Transverse colon (tissue), 4 donors: ENCODE data around the gene CDH22. TPM values are rescaled to one million over a fixed set of nuclear protein-coding genes. Genes with fewer than 3 reads are reported as not detected.

Experiments used
- DNase-seq: peaks from one replicate; pipeline ENCODE4 v3.0.0-alpha.2; 2019
- H3K27ac ChIP-seq, 4 donors: fragments of 200-600 bp; sonication (generic); 2 replicates each; pipeline ENCODE4 v1.5.1; 2016 to 2018; ENCODE audit warnings: inconsistent platforms in 4 of 4
- H3K27me3 ChIP-seq: fragments of 200-600 bp; sonication (generic); 2 replicates; pipeline ENCODE4 v1.5.1; 2017; ENCODE audit warnings: inconsistent platforms
- H3K36me3 ChIP-seq, 4 donors: fragments of 200-600 bp; sonication (generic); 2 replicates each; pipeline ENCODE4 v1.5.1; 2017 to 2019; ENCODE audit warnings: inconsistent platforms in 4 of 4
- H3K4me1 ChIP-seq, 4 donors: fragments of 200-600 bp; sonication (generic); 2 replicates each; pipeline ENCODE4 v1.5.1; 2017 to 2020; ENCODE audit warnings: inconsistent platforms in 4 of 4
- H3K4me3 ChIP-seq, 4 donors: fragments of 200-600 bp; sonication (generic); 1 replicate in 1 of 4; 2 replicates in 3 of 4; pipeline versions ENCODE4 v1.5.1 to v1.6.1; 2017 to 2019; ENCODE audit warnings: inconsistent platforms in 4 of 4
- H3K9me3 ChIP-seq, 2 donors: fragments of 200-600 bp; sonication (generic); 2 replicates each; pipeline ENCODE4 v1.5.1; 2017 to 2019; ENCODE audit warnings: inconsistent platforms in 2 of 2
- EP300 ChIP-seq: sonication (generic); formaldehyde crosslinking; IDR thresholded peaks from one replicate; pipeline ENCODE4 v1.6.1; 2017; ENCODE audit warnings: antibody characterized with exemption, low read depth
- POLR2A ChIP-seq: fragments of 450-650 bp; IDR thresholded peaks from one replicate; pipeline ENCODE4 v1.6.1; 2016; ENCODE audit warnings: antibody characterized with exemption, mild to moderate bottlenecking, moderate library complexity
- POLR2AphosphoS5 ChIP-seq, 3 donors: sonication (generic); formaldehyde crosslinking; IDR thresholded peaks; one replicate each; pipeline ENCODE4 v1.6.1; 2016; ENCODE audit warnings: antibody characterized with exemption in 3 of 3
- WGBS, 2 donors: methylation state at CpG; one replicate each; pipeline ENCODE4 v1.1.5; 2018; ENCODE audit warnings: low coverage in 1 of 2; 5-methylcytosine and 5-hydroxymethylcytosine counted together
- in situ Hi-C, 4 donors: fragments of 200-750 bp; cut with MboI; loops; one replicate each; pipeline versions ENCODE4 v1.15.0 to v1.15.1; 2017; ENCODE audit warnings: low sequenced_read_pairs in 3 of 4, low pct_ligation_motif_present in 1 of 4, low pct_unique_long_range_greater_than_20kb in 1 of 4
- intact Hi-C: fragments of 100-400 bp; cut with DNase I; formaldehyde crosslinking; loops from one replicate; pipeline ENCODE4 v1.15.1; 2023; ENCODE audit warnings: low total_unique reads
- total RNA-seq, 4 donors: library from RNA; depleted of rRNA; stranded (reverse); fragments of >200 nt; gene quantifications; one replicate each; pipeline ENCODE4 v1.1.0, GENCODE V29; 2016
- TF ChIP-seq, protein P1 (sequence below), 5 experiments: fragments of 200-600 bp in 3 of 5; fragments of 450-650 bp in 2 of 5; sonication (generic) in 3 of 5; IDR thresholded peaks; 1 replicate in 2 of 5; 2 replicates in 3 of 5; pipeline ENCODE4 v1.5.1; 2016 to 2017; ENCODE audit warnings: antibody characterized with exemption in 5 of 5, inconsistent platforms in 3 of 5, mild to moderate bottlenecking in 2 of 5, moderate library complexity in 1 of 5

CDH22 gene
- total RNA-seq, 4 donors from 2014 or later, result not detected

DNA sequence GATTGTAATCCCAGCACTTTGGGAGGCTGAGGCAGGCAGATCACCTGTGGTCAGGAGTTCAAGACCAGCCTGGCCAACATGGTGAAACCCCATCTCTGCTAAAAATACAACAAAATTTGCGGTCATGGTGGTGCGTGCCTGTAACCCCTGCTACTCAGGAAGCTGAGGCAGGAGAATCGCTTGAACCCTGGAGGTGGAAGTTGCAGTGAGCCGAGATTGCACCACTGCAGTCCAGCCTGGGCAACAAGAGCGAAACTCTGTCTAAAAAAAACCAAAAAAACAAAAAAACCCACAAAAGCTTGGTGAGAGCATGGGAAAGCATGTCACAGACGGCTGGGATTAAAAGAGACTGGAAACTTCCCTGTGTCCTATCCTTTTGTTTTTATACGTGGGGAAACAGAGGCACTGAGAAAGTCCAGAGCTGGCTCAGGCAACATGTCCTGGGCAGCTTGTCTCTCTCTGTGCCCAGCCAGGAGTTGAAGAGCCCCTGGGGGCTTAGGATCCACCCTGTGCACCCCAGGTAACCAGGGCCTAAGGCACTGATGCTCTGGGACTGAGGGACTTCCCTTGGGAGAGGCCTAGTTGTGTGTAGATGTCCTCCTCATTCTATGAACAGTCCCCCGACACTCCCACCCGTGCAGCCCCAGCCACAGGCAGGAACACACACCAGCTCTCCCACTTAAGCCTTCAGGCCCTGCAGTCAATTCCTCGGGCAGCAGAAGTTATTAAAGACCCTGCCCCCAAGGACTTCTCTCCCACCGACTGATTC lies 174.2 kb downstream of the CDH22 start:
- Histone ChIP-seq H3K27me3 (peaks cover 87% of the 10 kb centered on the region), H3K36me3 (no peaks in the 10 kb centered on the region), H3K4me3 (no peak overlapping the region), H3K4me1 (no peaks in the 10 kb centered on the region), H3K27ac (no peak overlapping the region), H3K9me3 (no peaks in the 10 kb centered on the region)
- DNase-seq, result no peak
- in situ Hi-C loops, result no loop called here
- intact Hi-C loops, result loop anchor here (10.0 kb wide), 1 partner anchor 211 kb away; no protein-coding TSS in a partner anchor
- no peak for TF ChIP-seq EP300
- TF ChIP-seq POLR2A, result no peak
- TF ChIP-seq POLR2AphosphoS5 (IDR thresholded peaks at IDR 0.05), result no peak
- TF ChIP-seq, protein P1, sequence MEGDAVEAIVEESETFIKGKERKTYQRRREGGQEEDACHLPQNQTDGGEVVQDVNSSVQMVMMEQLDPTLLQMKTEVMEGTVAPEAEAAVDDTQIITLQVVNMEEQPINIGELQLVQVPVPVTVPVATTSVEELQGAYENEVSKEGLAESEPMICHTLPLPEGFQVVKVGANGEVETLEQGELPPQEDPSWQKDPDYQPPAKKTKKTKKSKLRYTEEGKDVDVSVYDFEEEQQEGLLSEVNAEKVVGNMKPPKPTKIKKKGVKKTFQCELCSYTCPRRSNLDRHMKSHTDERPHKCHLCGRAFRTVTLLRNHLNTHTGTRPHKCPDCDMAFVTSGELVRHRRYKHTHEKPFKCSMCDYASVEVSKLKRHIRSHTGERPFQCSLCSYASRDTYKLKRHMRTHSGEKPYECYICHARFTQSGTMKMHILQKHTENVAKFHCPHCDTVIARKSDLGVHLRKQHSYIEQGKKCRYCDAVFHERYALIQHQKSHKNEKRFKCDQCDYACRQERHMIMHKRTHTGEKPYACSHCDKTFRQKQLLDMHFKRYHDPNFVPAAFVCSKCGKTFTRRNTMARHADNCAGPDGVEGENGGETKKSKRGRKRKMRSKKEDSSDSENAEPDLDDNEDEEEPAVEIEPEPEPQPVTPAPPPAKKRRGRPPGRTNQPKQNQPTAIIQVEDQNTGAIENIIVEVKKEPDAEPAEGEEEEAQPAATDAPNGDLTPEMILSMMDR (IDR thresholded peaks at IDR 0.05), result no peak
- WGBS, 2 donors, result 81 to 87% methylated on average over 3 to 11 of the region's 11 CpGs

- TF ChIP-seq, protein P1 (IDR thresholded peaks at IDR 0.05), result peak; percentile 66 to 69 (median 68)
- TF ChIP-seq POLR2A, result no peak
- TF ChIP-seq POLR2AphosphoS5 (IDR thresholded peaks at IDR 0.05), result no peak
- TF ChIP-seq EP300, result no peak
- Histone ChIP-seq H3K4me3 (no peak overlapping the region), H3K9me3 (no peaks in the 10 kb centered on the region), H3K27me3 (peaks cover 75% of the 10 kb centered on the region), H3K4me1 (no peaks in the 10 kb centered on the region), H3K36me3 (no peaks in the 10 kb centered on the region), H3K27ac (no peak overlapping the region)
- DNase-seq, result peak; percentile 63
- intact Hi-C loops, result loop anchor here (10.0 kb wide), 1 partner anchor 212 kb away; no protein-coding TSS in a partner anchor
- in situ Hi-C loops, result no loop called here
- 15 to 66% methylated on average over 4 to 17 of the region's 17 CpGs for WGBS, 2 donors
These were observed 175.6 kb downstream of the CDH22 start for GRCh38 chr20:46132705-46133120.

- H3K4me3 ChIP-seq, result no peak overlapping the region
- no peak overlapping the region for H3K27ac ChIP-seq
- H3K9me3 ChIP-seq, result no peaks in the 10 kb centered on the region
- 20% methylated on average over 2 to 6 of the region's 6 CpGs for WGBS, 2 donors
- H3K36me3 ChIP-seq, result no peaks in the 10 kb centered on the region
- DNase-seq, result no peak
- in situ Hi-C loops (no loop called here), intact Hi-C loops (loop anchor here (10.0 kb wide), 1 partner anchor 213 kb away; no protein-coding TSS in a partner anchor)
- H3K27me3 ChIP-seq, result peaks cover 62% of the 10 kb centered on the region
- H3K4me1 ChIP-seq, result no peaks in the 10 kb centered on the region
- TF ChIP-seq POLR2AphosphoS5 (IDR thresholded peaks at IDR 0.05), result no peak
- TF ChIP-seq EP300, result no peak
- TF ChIP-seq, protein P1 (IDR thresholded peaks at IDR 0.05), result no peak
- no peak for TF ChIP-seq POLR2A
These were observed 176.9 kb downstream of the CDH22 start for GRCh38 chr20:46131396-46131795.

DNA sequence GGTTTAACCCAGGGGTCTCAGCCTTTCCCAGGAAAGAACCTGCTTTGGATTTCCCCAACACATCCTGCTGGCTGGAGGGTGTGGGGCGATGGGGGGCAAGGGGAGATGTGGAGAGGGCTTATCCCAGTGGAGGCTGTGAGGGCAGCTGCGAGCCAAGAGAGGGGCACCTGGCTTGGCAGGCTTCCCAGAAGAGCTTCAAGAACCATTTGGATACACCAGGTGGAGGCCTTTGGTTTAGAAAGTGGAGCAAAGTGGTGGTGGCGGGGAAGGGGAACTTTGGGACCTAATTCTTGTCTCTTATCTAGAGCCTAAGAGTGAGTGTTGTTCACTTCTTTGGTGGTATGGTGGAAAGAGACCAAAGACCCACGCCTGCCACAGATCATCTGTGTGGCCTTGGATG lies 177.8 kb downstream of the CDH22 start:
- in situ Hi-C loops (no loop called here), intact Hi-C loops (loop anchor here (10.0 kb wide), 1 partner anchor 214 kb away; no protein-coding TSS in a partner anchor)
- DNase-seq, result no peak
- Histone ChIP-seq H3K27me3 (peaks cover 53% of the 10 kb centered on the region), H3K4me3 (no peak overlapping the region), H3K9me3 (no peaks in the 10 kb centered on the region), H3K36me3 (no peaks in the 10 kb centered on the region), H3K4me1 (no peaks in the 10 kb centered on the region), H3K27ac (no peak overlapping the region)
- 49 to 67% methylated on average over 1 to 4 of the region's 4 CpGs for WGBS, 2 donors
- TF ChIP-seq POLR2A (no peak), POLR2AphosphoS5 (IDR thresholded peaks at IDR 0.05) (no peak), EP300 (no peak)
- TF ChIP-seq, protein P1 (IDR thresholded peaks at IDR 0.05), result no peak
